Thoracic aorta (tissue), 2 donors: ENCODE measurements around the gene MSI2. TPM values are rescaled to one million over a fixed set of nuclear protein-coding genes. Genes with fewer than 3 reads are reported as not detected.

Source experiments
- ATAC-seq: fragments of 150-250 bp; one replicate; pipeline ENCODE4 v1.8.0; 2017; ENCODE audit warnings: low read depth; ENCODE audit not compliant: insufficient number of reproducible peaks, low FRiP score
- DNase-seq: peaks from one replicate; pipeline ENCODE4 v3.0.0-alpha.2; 2020; ENCODE audit warnings: low spot score
- H3K27ac ChIP-seq, 2 donors: fragments of 200-600 bp; sonication (generic); 1 replicate in 1 of 2; 2 replicates in 1 of 2; pipeline ENCODE4 v1.5.1; 2016; ENCODE audit warnings: mild to moderate bottlenecking in 2 of 2, moderate library complexity in 2 of 2
- H3K27me3 ChIP-seq: fragments of 200-600 bp; sonication (generic); replicated peaks from 2 replicates; pipeline ENCODE4 v1.6.0; 2016; ENCODE audit warnings: mild to moderate bottlenecking; ENCODE audit not compliant: insufficient read depth
- H3K36me3 ChIP-seq: fragments of 200-600 bp; sonication (generic); one replicate; pipeline ENCODE4 v1.5.1; 2016
- H3K4me1 ChIP-seq, 2 donors: fragments of 200-600 bp; sonication (generic); 1 replicate in 1 of 2; 2 replicates in 1 of 2; pipeline versions ENCODE4 v1.5.1 to v1.6.0; 2016; ENCODE audit warnings: low read depth in 2 of 2, mild to moderate bottlenecking in 1 of 2; ENCODE audit not compliant: control insufficient read depth in 1 of 2
- H3K4me3 ChIP-seq: fragments of 200-600 bp; sonication (generic); 2 replicates; pipeline ENCODE4 v1.5.1; 2016; ENCODE audit warnings: mild to moderate bottlenecking
- H3K9me3 ChIP-seq: fragments of 200-600 bp; sonication (generic); 2 replicates; pipeline ENCODE4 v1.5.1; 2016
- CTCF ChIP-seq: fragments of 200-600 bp; sonication (generic); IDR thresholded peaks from one replicate; pipeline ENCODE4 v1.5.1; 2019; ENCODE audit warnings: antibody characterized with exemption
- total RNA-seq, 2 donors: library from RNA; depleted of rRNA; stranded (reverse); fragments of >200 nt; gene quantifications; one replicate each; pipeline versions ENCODE4 v1.1.0 to v1.2.3, GENCODE V29; 2016

Gene MSI2
- total RNA-seq, 2 donors from 2014 or later, result 32.1 to 46.2 TPM

DNA sequence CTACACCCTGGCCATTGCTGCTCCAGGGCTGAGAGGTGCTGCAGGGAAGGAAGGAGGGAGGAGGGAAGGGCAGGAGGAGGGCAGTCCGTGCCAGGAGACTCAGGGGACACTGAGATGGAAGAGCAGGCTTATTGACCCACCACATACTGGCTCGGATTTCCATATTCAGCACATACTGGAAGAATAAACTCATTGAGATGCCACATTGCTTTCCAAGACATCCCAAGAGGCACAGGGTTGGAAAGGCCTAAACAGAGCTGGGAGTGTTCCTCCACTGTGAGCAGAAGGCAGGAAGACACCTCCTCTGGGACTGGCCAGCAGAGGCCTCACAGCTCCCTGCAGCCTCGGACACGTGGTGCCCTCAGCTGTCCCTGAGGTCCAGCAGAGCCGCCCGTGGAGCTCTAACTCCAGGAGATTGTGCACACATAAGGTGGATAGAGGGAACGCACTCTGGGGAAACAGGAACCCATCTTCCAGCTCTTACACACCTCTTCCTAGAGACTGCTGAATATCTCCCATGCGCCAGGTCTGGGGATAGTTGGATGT lies 471.4 kb downstream of the MSI2 start:
- ATAC-seq (no peak), DNase-seq (no peak)
- Histone ChIP-seq H3K36me3 (no peaks in the 10 kb centered on the region), H3K9me3 (no peaks in the 10 kb centered on the region), H3K4me3 (no peak overlapping the region), H3K4me1 (no peaks in the 10 kb centered on the region), H3K27me3 (no peaks in the 10 kb centered on the region), H3K27ac (no peak overlapping the region)
- no peak for TF ChIP-seq CTCF

DNA sequence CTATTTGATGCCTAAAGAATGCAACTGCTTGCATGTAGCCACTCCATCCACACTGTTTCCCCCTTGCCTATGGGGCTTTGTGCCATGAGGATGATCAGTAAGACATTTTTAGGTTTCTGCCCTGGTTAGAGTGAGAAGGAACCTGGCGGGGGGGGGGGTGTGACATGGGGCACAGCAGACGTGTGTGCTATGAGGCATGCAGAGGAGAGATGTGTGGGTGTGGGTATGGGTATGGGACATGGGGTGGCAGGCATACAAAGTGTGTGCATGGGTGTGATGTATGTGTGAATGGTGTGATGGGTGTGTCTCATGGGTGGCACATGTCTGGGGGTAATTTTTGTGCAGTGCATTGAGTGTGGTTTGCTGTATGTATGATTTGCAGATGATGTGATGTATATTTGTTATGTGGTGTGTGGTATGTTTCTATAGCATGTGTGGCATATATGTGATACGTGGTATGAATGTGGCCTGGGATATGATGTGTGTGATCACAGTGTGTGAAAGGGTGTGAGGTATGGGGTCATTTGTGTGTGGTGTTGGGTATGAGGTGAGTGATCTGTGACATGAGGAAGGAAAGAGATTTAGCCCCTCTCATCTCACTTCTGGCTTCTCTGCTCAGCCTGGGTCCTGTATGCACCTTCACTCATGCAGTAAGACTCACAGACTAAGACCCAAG lies 473.8 kb downstream of the MSI2 start:
- Histone ChIP-seq H3K4me3 (no peak overlapping the region), H3K9me3 (no peaks in the 10 kb centered on the region), H3K4me1 (no peaks in the 10 kb centered on the region), H3K27ac (no peak overlapping the region), H3K36me3 (no peaks in the 10 kb centered on the region), H3K27me3 (no peaks in the 10 kb centered on the region)
- ATAC-seq (no peak), DNase-seq (no peak)
- TF ChIP-seq CTCF, result no peak

GRCh38 chr17:57732062-57732461 lies 475.7 kb downstream of the MSI2 start:
- Histone ChIP-seq H3K36me3 (no peaks in the 10 kb centered on the region), H3K27ac (no peak overlapping the region), H3K27me3 (no peaks in the 10 kb centered on the region), H3K9me3 (no peaks in the 10 kb centered on the region), H3K4me3 (no peak overlapping the region), H3K4me1 (no peaks in the 10 kb centered on the region)
- no peak for TF ChIP-seq CTCF
- DNase-seq (no peak), ATAC-seq (no peak)

- Histone ChIP-seq H3K27me3 (no peaks in the 10 kb centered on the region), H3K4me3 (no peak overlapping the region), H3K36me3 (no peaks in the 10 kb centered on the region), H3K9me3 (no peaks in the 10 kb centered on the region), H3K4me1 (no peaks in the 10 kb centered on the region), H3K27ac (no peak overlapping the region)
- TF ChIP-seq CTCF, result no peak
- ATAC-seq (no peak), DNase-seq (no peak)
These were observed 476.8 kb downstream of the MSI2 start for GRCh38 chr17:57733085-57733484.

Other genes with a start within 250 kb of the MSI2 start
- gene AKAP1, start 171.3 kb upstream of the MSI2 start, total RNA-seq, result 100 to 1,000 TPM in 1 of 2 donors, 10 to 100 TPM in 1; 96.9 to 132 TPM